IMR-90 (cell line): ENCODE results near the gene TAF9B. TPM values are rescaled to one million over a fixed set of nuclear protein-coding genes. Genes with fewer than 3 reads are reported as not detected.

ENCODE experiments used
- polyA plus RNA-seq, 3 experiments: library from polyadenylated mRNA; depleted of rRNA; stranded (reverse); fragments of >200 nt; gene quantifications; 2 replicates each; pipeline ENCODE4 v1.2.3, GENCODE V29; 2012; ENCODE audit warnings: low replicate concordance in 1 of 3
- total RNA-seq: library from RNA; depleted of rRNA; stranded (reverse); fragments of >200 nt; gene quantifications from 2 replicates; pipeline ENCODE4 v1.2.3, GENCODE V29; 2012; rRNA removed

TAF9B gene
- total and polyA plus RNA-seq, 2 of the 4 experiments (the other 2 are of a cell fraction) = 12.4 to 21.5 TPM

Other genes with a start within 250 kb of the TAF9B start
- 74.7 and 82.8 TPM in 2 replicates for gene MAGT1, start 244.2 kb downstream of the TAF9B start, total RNA-seq
- gene MAGT1, start 244.2 kb downstream of the TAF9B start, polyA plus RNA-seq (2012; rRNA removed) = 25.3 and 27.3 TPM in 2 replicates
- gene COX7B, start 240.2 kb downstream of the TAF9B start, total RNA-seq = 330 and 336 TPM in 2 replicates
- gene COX7B, start 240.2 kb downstream of the TAF9B start, polyA plus RNA-seq (2012; rRNA removed) = 768 and 912 TPM in 2 replicates
- gene ATP7A, start 229.0 kb downstream of the TAF9B start, total RNA-seq = 21.1 and 22.4 TPM in 2 replicates
- 2.9 and 4.2 TPM in 2 replicates for gene ATP7A, start 229.0 kb downstream of the TAF9B start, polyA plus RNA-seq (2012; rRNA removed)
- 0.72 TPM in 1 of 2 replicates, not detected in the other for gene PGAM4, start 170.0 kb downstream of the TAF9B start, total RNA-seq
- gene PGAM4, start 170.0 kb downstream of the TAF9B start, polyA plus RNA-seq (2012; rRNA removed) = 0.46 TPM in 1 of 2 replicates, not detected in the other
- 498 and 509 TPM in 2 replicates for gene PGK1, start 35.4 kb downstream of the TAF9B start, total RNA-seq
- 534 and 744 TPM in 2 replicates for gene PGK1, start 35.4 kb downstream of the TAF9B start, polyA plus RNA-seq (2012; rRNA removed)
- not detected in 2 replicates for gene CYSLTR1, start 188.0 kb upstream of the TAF9B start, total RNA-seq
- not detected in 2 replicates for gene CYSLTR1, start 188.0 kb upstream of the TAF9B start, polyA plus RNA-seq (2012; rRNA removed)